Uterus (tissue), 4 donors: Measurements from ENCODE around the gene MCM10. TPM values are rescaled to one million over a fixed set of nuclear protein-coding genes. Genes with fewer than 3 reads are reported as not detected.
"Not testable (repeated sequence)": the region's sequence is repeated elsewhere in the genome, so short reads cannot be mapped to it uniquely, and the experiment has no call there.

Experiments
- DNase-seq, 2 donors: peaks; one replicate each; pipeline ENCODE4 v3.0.0-alpha.2; 2019 to 2020
- H3K27ac ChIP-seq, 2 donors: fragments of 200-600 bp; sonication (generic); 1 replicate in 1 of 2; 2 replicates in 1 of 2; pipeline ENCODE4 v1.5.1; 2016 to 2018
- H3K27me3 ChIP-seq, 2 donors: fragments of 200-600 bp; sonication (generic); one replicate each; pipeline ENCODE4 v1.5.1; 2018 to 2019; ENCODE audit warnings: control low read depth in 1 of 2
- H3K36me3 ChIP-seq, 2 donors: fragments of 200-600 bp; sonication (generic); one replicate each; pipeline ENCODE4 v1.5.1; 2019; ENCODE audit warnings: control low read depth in 1 of 2
- H3K4me1 ChIP-seq, 2 donors: fragments of 200-600 bp; sonication (generic); one replicate each; pipeline ENCODE4 v1.5.1; 2018 to 2019; ENCODE audit warnings: control low read depth in 1 of 2
- H3K4me3 ChIP-seq, 2 donors: fragments of 200-600 bp; sonication (generic); 1 replicate in 1 of 2; 2 replicates in 1 of 2; pipeline ENCODE4 v1.5.1; 2018 to 2019; ENCODE audit warnings: mild to moderate bottlenecking in 1 of 2
- H3K9me3 ChIP-seq, 2 donors: fragments of 200-600 bp; sonication (generic); one replicate each; pipeline ENCODE4 v1.5.1; 2019; ENCODE audit warnings: control low read depth in 1 of 2
- CTCF ChIP-seq, 4 experiments: fragments of 200-600 bp in 2 of 4; fragments of 450-650 bp in 2 of 4; sonication (generic) in 2 of 4; IDR thresholded peaks; one replicate each; pipeline ENCODE4 v1.5.1; 2016 to 2019; ENCODE audit warnings: antibody characterized with exemption in 4 of 4, mild to moderate bottlenecking in 2 of 4, moderate library complexity in 1 of 4
- POLR2A ChIP-seq, 2 donors: fragments of 450-650 bp; IDR thresholded peaks; one replicate each; pipeline ENCODE4 v1.6.1; 2016; ENCODE audit warnings: antibody characterized with exemption in 2 of 2, mild to moderate bottlenecking in 1 of 2, moderate library complexity in 1 of 2
- intact Hi-C: fragments of 100-400 bp; cut with DNase I; formaldehyde crosslinking; loops from one replicate; pipeline ENCODE4 v1.15.1; 2023; ENCODE audit warnings: low total_unique reads
- total RNA-seq, 4 donors: library from RNA; depleted of rRNA in 3 of 4; stranded (reverse); fragments of >200 nt in 3 of 4; gene quantifications; one replicate each; pipeline versions ENCODE4 v1.1.0 to v1.2.4, GENCODE V29; 2014 to 2023
- donor health status: DM: yes; HTN: yes; CAD: no.

MCM10 gene
- total RNA-seq, 4 donors from 2014 or later, result 14.1 TPM; not detected in 3

GRCh38 chr10:13238271-13239077 lies 77.1 kb downstream of the MCM10 start:
- Histone ChIP-seq H3K4me3 (no peak overlapping the region), H3K36me3 (no peaks in the 10 kb centered on the region), H3K27me3 (no peaks in the 10 kb centered on the region), H3K4me1 (no peaks in the 10 kb centered on the region), H3K27ac (no peak overlapping the region), H3K9me3 (no peaks in the 10 kb centered on the region)
- no peak for DNase-seq
- intact Hi-C loops, result no loop called here
- TF ChIP-seq CTCF (IDR thresholded peaks at IDR 0.05), result no peak
- no peak for TF ChIP-seq POLR2A (IDR thresholded peaks at IDR 0.05)

- TF ChIP-seq POLR2A (IDR thresholded peaks at IDR 0.05) (no peak), CTCF (IDR thresholded peaks at IDR 0.05) (no peak)
- Histone ChIP-seq H3K27me3 (no peaks in the 10 kb centered on the region), H3K27ac (no peak overlapping the region), H3K9me3 (no peaks in the 10 kb centered on the region), H3K4me3 (no peak overlapping the region), H3K36me3 (no peaks in the 10 kb centered on the region), H3K4me1 (no peaks in the 10 kb centered on the region)
- intact Hi-C loops, result no loop called here
- DNase-seq, result no peak
Measured at GRCh38 chr10:13239923-13240322, 78.6 kb downstream of the MCM10 start.

GRCh38 chr10:13241613-13242012 lies 80.3 kb downstream of the MCM10 start:
- intact Hi-C loops, result no loop called here
- no peak for DNase-seq
- Histone ChIP-seq H3K36me3 (no peaks in the 10 kb centered on the region), H3K4me1 (no peaks in the 10 kb centered on the region), H3K4me3 (no peak overlapping the region), H3K27me3 (no peaks in the 10 kb centered on the region), H3K27ac (no peak overlapping the region), H3K9me3 (no peaks in the 10 kb centered on the region)
- no peak for TF ChIP-seq POLR2A (IDR thresholded peaks at IDR 0.05)

GRCh38 chr10:13242260-13242659 lies 80.9 kb downstream of the MCM10 start:
- H3K27me3 ChIP-seq, H3K27ac ChIP-seq, H3K36me3 ChIP-seq, DNase-seq, H3K9me3 ChIP-seq, H3K4me1 ChIP-seq, intact Hi-C loops, H3K4me3 ChIP-seq: not testable (repeated sequence)

GRCh38 chr10:13247246-13247645 lies 85.9 kb downstream of the MCM10 start:
- DNase-seq, result no peak
- Histone ChIP-seq H3K4me3 (no peak overlapping the region), H3K9me3 (no peaks in the 10 kb centered on the region), H3K27me3 (no peaks in the 10 kb centered on the region), H3K27ac (no peak overlapping the region), H3K4me1 (no peaks in the 10 kb centered on the region), H3K36me3 (no peaks in the 10 kb centered on the region)
- TF ChIP-seq CTCF (IDR thresholded peaks at IDR 0.05), result no peak
- no peak for TF ChIP-seq POLR2A (IDR thresholded peaks at IDR 0.05)
- intact Hi-C loops, result no loop called here

- DNase-seq, result no peak
- intact Hi-C loops, result no loop called here
- Histone ChIP-seq H3K36me3 (no peaks in the 10 kb centered on the region), H3K9me3 (no peaks in the 10 kb centered on the region), H3K27me3 (no peaks in the 10 kb centered on the region), H3K4me3 (no peak overlapping the region), H3K4me1 (no peaks in the 10 kb centered on the region), H3K27ac (no peak overlapping the region)
- TF ChIP-seq POLR2A (IDR thresholded peaks at IDR 0.05) (no peak), CTCF (IDR thresholded peaks at IDR 0.05) (no peak)
Measured at GRCh38 chr10:13247784-13248183, 86.4 kb downstream of the MCM10 start.
